ENCODE data around the gene RPL23. TPM values are rescaled to one million over a fixed set of nuclear protein-coding genes. Genes with fewer than 3 reads are reported as not detected.
A peak's percentile ranks its signal among the peaks of the same experiment; 100 is the strongest.

RPL23 gene
- total and polyA plus RNA-seq, 9 of the 15 experiments (the other 6 are each of a cell fraction or from before 2014, with no cell fraction given): 1,745 to 3,667 (median 3,096) TPM

GRCh38 chr17:38867968-38868816 lies 14.7 kb upstream of the RPL23 start (continued):
- TF ChIP-seq ILF3 (IDR thresholded peaks at IDR 0.05; ENCODE audit: borderline replicate concordance): no peak
- 0 out of 2 replicates have a peak, but pooled peaks have one; percentile 21 for TF ChIP-seq TEAD4 (IDR thresholded peaks at IDR 0.05; ENCODE audit: low read length)
- TF ChIP-seq TEAD4 (CRISPR knock-in tag; IDR thresholded peaks at IDR 0.05; ENCODE audit: borderline replicate concordance): no peak
- TF ChIP-seq CC2D1A (IDR thresholded peaks at IDR 0.05): peak; percentile 95
- TF ChIP-seq CREBBP (IDR thresholded peaks at IDR 0.05; ENCODE audit: low read depth, low read length): no peak
- TF ChIP-seq ZBTB5 (IDR thresholded peaks at IDR 0.05): peak; percentile 92
- peak; percentile 72 for TF ChIP-seq ZNF384 (IDR thresholded peaks at IDR 0.05; ENCODE audit: low read depth, low read length)
- TF ChIP-seq NR2C2 (CRISPR knock-in tag; IDR thresholded peaks at IDR 0.05): no peak
- TF ChIP-seq NR2C2 (tag; IDR thresholded peaks at IDR 0.05): peak; percentile 79
- peak in 1 of 2 experiments; percentile 46; a peak in 1 of 4 replicates for TF ChIP-seq SRF (CRISPR knock-in tag; IDR thresholded peaks at IDR 0.05)
- TF ChIP-seq CEBPB (tag; IDR thresholded peaks at IDR 0.05): 0 out of 2 replicates have a peak, but pooled peaks have one; percentile 19
- peak; percentile 69 for TF ChIP-seq ZSCAN29 (IDR thresholded peaks at IDR 0.05)
- 0 out of 2 replicates have a peak, but pooled peaks have one; percentile 4 for TF ChIP-seq MAFG (tag; conservative IDR thresholded peaks at IDR 0.05)
- 0 out of 2 replicates have a peak, but pooled peaks have one; percentile 21 for TF ChIP-seq HES1 (IDR thresholded peaks at IDR 0.05; ENCODE audit: low read depth)
